NCI-H748 treated with DMSO at 0.1 percent for 48 hours (cell line): Measurements from ENCODE around the gene RGS7BP.
A peak's percentile ranks its signal among the peaks of the same experiment; 100 is the strongest.
"Not testable (repeated sequence)": the region's sequence is repeated elsewhere in the genome, so short reads cannot be mapped to it uniquely, and the experiment has no call there.

Experiments
- DNase-seq: peaks from one replicate; lab custom pipeline; 2025; lab: John Stamatoyannopoulos, UW

Gene RGS7BP

DNA sequence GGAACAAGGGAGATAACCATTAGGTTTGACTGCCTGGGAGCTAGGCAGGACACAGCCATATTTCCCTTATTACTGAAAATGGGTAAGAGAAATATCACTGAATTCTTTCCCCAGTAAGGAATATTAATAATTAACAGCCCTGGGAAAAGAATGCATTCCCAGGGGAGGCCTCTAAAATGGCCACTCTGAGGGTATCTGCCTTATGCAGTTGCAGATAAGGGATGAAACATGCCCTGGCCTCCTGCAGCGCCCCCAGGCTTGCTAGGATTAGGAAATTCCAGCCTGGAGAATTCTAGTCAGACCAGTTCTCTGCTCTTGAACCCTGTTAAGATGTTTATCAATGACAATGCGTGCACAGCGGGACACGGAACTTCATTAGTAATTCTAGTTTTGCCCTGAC is 52.8 kb downstream of the RGS7BP start:
- not testable (repeated sequence) for DNase-seq

DNA sequence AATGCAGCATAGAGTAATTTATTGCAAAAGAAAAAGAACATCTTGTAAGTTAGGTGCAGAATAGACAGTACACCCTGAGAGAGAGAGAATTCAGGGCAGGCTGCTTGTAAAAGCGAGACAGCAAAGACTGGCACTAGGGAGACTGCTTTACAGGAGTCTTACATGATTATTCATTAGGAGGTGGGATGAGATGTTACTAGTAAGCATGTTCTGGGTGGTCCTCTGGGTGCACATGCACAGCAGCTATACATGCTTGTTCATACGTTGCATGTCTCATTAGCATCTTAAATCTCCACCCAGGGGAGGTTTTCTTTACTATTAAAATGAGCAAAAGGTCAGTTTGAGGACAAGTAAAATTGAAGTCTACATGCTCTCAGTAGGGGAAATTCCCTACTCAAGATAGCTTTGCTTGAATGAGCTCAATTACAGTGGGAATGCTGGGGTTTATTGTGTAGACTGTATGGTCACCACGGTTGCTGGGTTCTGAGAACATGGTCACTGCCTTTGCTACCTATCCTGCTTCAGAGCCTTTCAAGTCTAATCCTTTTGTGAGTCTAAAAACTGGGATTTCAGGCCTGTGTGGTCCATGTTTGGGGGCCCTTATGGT is 60.6 kb downstream of the RGS7BP start:
- DNase-seq: no peak

GRCh38 chr5:64569858-64570257 is 64.0 kb downstream of the RGS7BP start:
- peak; percentile 9 for DNase-seq

- no peak for DNase-seq
These were observed 64.7 kb downstream of the RGS7BP start for GRCh38 chr5:64570395-64570996.

DNA sequence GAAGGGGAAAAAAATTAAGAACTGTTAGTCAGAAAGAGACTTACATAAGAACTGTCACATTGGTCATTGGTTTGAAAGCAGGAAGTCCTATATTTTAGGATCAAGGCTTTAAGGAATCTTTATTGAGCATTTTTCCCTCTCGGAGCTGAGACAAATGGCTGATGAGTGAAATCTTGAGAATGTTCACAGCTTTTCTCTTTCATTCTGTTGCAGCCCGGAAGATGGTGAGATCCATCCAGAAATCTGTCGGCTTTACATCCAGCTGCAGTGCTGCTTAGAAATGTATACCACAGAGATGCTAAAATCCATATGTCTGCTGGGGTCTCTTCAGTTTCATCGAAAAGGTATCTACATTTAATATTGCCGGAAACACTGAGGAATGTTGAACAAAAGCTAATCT is 69.7 kb downstream of the RGS7BP start:
- no peak for DNase-seq

DNA sequence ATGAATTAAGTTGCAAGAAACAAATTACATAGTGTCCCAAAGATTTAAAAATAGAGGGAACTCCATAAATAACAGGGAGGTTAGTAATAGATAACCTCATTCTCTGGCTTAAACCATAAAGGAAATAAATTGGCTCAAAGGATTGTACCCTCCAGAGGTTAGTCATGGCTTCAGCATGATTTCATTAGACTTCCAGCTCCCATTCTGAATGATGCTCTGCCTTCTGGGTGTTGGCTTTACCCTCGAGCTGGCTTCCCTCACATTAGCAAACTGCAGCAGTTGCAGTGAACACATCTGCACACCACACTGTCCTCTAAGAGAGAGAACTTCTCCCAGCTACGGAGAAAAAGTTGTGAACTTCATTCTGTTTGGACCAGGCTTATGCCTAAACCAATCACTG is 70.4 kb downstream of the RGS7BP start:
- no peak for DNase-seq

DNA sequence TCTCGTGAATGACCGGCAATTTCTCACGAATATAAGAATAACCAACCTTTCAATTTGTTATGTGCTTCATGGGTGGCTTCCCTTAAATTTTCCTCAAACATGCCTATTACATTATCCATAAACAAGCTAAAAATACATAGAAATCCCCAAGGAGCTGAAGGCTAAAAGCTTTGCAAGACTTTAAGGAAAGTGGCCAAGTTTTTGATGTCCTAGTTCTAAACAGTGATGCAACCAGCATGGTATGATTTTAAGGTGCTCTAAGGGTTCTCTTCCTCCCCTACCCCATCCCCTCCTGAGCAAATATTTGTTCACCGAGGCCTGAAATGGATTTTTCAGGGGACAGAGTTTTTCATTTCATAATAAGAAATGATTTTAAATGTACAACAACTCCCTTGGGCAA is 79.8 kb downstream of the RGS7BP start:
- DNase-seq: no peak

GRCh38 chr5:64587370-64587769 is 81.6 kb downstream of the RGS7BP start:
- DNase-seq: no peak

- no peak for DNase-seq
These were observed 87.0 kb downstream of the RGS7BP start for GRCh38 chr5:64592730-64593341.

DNA sequence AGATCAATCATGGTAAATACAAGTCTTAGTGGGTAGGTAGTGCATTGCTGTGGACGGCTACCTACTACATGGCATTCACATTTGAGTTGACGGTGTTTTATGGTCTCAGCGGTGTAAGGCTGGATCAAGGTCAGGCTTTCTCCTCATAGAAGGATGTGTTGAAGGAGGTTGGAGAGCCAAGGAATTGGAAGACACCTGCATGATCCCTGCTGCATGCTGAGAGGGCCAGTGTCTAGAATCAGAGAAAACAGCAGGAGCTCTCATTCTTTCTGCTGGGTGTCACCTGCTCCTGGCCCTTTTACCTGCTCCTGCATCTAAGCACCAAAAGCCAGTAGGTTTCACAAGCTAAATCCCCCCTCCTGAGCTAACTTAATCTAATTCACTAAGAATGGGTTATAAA is 88.2 kb downstream of the RGS7BP start:
- no peak for DNase-seq

GRCh38 chr5:64594601-64595000 is 88.8 kb downstream of the RGS7BP start:
- no peak for DNase-seq

DNA sequence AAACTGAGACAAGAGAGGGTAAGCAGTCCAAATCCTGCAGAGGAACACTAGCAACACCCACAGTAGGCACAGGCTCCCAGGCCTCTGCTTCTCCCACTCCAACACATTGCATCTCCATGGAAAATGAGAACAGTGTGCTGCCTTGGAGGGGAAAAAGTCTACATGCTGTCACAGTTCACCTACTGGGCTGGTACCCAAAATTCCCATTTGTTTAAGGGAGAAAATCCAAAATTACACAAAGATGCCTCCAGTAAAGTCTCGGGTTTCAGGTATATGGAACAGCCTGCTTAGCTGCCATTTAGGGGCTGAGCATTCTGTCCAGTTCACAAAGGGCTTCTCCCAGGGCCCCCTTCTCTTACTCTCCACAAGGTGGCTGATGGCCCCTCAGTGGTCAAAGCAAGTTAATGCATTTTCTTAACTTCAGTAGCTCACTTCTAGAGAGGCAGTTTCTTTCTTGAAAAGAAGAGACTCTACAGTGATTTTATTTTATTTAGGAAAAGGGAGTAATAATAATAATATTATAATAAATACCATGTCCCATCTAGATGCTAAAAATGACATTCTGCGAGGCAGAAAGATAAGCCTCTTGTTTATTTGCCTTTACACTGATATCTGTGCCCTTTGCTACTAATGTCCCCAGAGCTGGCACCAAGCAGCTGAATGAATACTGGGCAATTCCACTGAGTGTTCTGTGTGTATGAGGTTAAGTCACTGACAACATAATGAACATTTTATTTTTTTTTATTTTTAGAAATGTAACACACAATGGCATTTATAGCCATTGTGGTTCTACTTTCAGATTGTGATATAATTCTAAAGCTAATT is 89.4 kb downstream of the RGS7BP start:
- no peak for DNase-seq

- no peak for DNase-seq
These were observed 93.4 kb downstream of the RGS7BP start for GRCh38 chr5:64599226-64599625.

DNA sequence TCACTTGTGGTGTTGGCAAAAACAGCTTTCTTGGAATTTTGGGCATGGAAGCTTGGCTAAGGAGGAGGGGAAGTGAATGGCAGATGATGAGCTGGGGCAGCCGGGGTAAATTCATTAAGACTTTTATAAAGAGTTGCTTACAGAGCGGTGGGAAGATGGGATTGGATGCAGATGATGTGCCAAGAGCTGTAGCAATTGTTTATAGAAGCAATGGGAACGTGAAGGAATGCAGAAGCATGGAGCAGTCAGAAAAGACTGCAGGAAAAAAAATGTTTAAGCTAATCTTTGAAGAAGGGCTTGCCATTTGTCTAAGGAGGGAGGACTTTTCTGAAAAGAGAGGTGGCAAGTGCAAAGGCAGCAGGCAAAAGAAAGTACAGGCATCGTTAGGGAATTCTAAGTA is 97.9 kb downstream of the RGS7BP start:
- no peak for DNase-seq

DNA sequence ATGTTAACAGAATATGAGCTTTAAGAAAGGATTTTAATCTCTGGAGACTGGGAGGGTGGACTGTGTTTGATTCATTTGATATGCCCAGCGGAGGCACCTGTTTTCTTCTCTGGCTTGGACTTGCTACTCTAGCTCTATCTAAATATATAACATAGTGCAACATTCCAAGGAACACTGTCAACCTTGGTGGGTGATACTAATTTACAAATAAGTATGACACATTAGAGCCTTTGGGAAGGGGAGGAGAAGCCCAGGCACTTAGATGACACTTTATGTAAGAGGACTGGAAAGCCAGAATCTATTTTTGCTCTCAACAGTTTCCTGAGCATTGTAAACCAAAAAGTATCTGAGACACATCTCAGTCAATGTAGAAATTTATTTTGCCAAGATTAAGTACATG is 101.1 kb downstream of the RGS7BP start:
- DNase-seq: no peak

DNA sequence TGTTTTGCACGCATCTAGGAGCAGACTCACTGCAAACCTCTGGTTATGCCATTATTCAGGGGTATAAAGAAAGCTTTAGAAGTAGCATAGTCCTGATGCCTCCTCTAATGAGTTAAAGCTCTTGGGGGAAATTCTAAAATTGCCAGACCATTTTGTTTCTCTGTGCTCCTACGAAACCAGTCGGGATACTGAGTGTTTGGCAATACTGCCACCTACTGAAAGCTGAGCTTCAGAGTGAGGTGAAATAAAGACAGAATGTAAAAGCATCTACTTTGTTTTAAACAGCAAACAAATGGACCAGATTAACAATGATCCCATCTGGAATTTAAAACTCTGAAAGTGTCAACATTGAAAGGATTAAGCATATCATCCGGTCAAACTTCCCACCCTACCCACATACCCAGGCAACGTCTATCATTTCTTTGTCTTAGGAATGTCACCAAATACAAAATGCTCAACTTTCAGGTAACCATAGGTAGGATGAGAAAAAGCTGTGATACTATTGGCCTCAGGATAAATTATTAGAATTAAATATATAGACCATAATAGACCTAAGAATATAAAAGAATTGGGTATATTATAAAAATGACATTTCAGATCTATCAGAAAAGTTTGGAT is 106.6 kb downstream of the RGS7BP start:
- DNase-seq: peak; percentile 30

DNA sequence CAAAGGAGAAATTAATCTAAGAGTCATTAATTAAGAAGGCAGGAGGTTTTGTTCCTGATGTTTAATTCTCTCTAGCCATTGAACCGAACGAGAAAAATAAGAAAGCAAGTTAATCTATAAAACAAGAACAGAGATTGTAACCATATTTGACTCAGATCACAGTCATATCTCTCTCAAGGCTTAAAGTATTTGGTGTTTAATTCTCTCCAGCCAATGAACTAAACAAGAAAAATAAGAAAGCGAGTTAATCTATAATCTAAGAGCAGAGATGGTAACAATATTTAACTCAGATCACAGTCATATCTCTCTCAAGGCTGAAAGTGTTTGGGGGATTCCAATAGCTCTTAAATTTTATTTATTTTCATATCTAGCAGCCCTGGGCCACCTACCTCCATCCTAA is 110.1 kb downstream of the RGS7BP start:
- DNase-seq: no peak

DNA sequence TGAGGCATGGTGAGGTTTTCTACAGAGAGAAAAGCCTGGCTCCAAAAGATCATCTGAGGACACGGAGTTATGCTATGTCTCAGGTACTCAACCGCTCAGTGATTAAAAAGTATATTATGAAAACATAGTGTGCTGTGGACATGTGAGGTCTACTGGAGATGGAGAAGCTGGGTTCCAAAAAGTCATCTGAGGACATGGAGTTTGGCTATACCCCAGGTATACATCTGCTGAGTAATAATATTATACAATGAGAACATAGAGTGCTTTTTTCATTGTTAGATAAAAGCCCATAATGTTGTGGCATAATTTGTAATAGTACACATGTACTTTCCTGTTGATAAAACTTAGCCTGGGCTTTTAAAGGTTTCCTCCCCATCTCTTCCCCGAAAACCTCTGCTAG is 113.8 kb downstream of the RGS7BP start:
- DNase-seq: no peak

- DNase-seq: no peak
These were observed 117.2 kb downstream of the RGS7BP start for GRCh38 chr5:64622991-64623390.

- no peak for DNase-seq
These were observed 119.9 kb downstream of the RGS7BP start for GRCh38 chr5:64625678-64626077.

GRCh38 chr5:64628901-64629300 is 123.1 kb downstream of the RGS7BP start:
- no peak for DNase-seq

GRCh38 chr5:64629841-64630240 is 124.0 kb downstream of the RGS7BP start:
- no peak for DNase-seq

DNA sequence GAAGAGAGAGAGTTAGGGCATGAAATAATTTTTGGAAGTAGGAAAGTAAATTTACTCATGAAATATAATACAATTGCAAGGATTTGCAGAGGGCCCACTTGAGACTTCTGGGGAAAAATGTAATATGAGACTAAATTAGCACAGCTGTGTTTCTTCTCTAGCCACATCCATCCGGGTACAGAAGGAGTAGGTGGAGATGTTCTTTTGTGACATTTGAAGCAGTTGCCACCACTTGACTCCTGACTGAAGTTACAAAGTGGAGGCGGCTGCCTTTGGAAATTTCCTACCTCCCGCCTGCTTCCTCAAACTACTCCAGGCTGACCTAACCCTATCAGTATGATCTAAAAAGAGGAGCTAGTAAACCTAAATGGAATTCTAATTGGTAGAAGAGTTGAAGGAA is 126.4 kb downstream of the RGS7BP start:
- no peak for DNase-seq
